HepG2 (cell line): ENCODE measurements around the gene AZU1. TPM values are rescaled to one million over a fixed set of nuclear protein-coding genes. Genes with fewer than 3 reads are reported as not detected.

ENCODE experiments used
- BCL3 ChIP-seq: sonication (generic); formaldehyde crosslinking; IDR thresholded peaks from 2 replicates; pipeline ENCODE4 v1.5.1; 2020; ENCODE audit warnings: mild to moderate bottlenecking, missing genetic modification reagents, moderate library complexity
- CHD2 ChIP-seq: IDR thresholded peaks from 2 replicates; pipeline ENCODE4 v1.6.1; 2011; ENCODE audit warnings: low read depth, low read length, improper control_type of control experiment
- FOSL1 ChIP-seq: sonication (generic); formaldehyde crosslinking; IDR thresholded peaks from 2 replicates; pipeline ENCODE4 v1.9.0; 2021; ENCODE audit warnings: missing genetic modification reagents, borderline replicate concordance
- FOXA1 ChIP-seq, 2 experiments: fragments of 450-650 bp in 1 of 2; sonication (generic) in 1 of 2; formaldehyde crosslinking in 1 of 2; IDR thresholded peaks; 2 replicates each; pipeline versions ENCODE4 v1.4.0 to v1.6.1; 2016 to 2020; ENCODE audit warnings: missing genetic modification reagents in 1 of 2
- FOXC1 ChIP-seq: sonication (generic); formaldehyde crosslinking; IDR thresholded peaks from 2 replicates; pipeline ENCODE4 v1.8.0; 2022; ENCODE audit warnings: mild to moderate bottlenecking, missing genetic modification reagents, borderline replicate concordance
- FOXJ3 ChIP-seq: sonication (generic); formaldehyde crosslinking; IDR thresholded peaks from 2 replicates; pipeline ENCODE4 v1.4.0; 2020; ENCODE audit warnings: missing genetic modification reagents, mild to moderate bottlenecking, borderline replicate concordance
- GMEB2 ChIP-seq: IDR thresholded peaks from 2 replicates; pipeline ENCODE4 v1.6.1; 2016; ENCODE audit warnings: missing biosample characterization, missing genetic modification reagents, low read depth
- LCORL ChIP-seq, 2 experiments: fragments of 450-650 bp in 1 of 2; sonication (generic) in 1 of 2; formaldehyde crosslinking in 1 of 2; IDR thresholded peaks; 2 replicates each; pipeline versions ENCODE4 v1.5.0 to v1.6.1; 2017 to 2020; ENCODE audit warnings: antibody characterized with exemption in 1 of 2, missing genetic modification reagents in 1 of 2
- LRRFIP1 ChIP-seq: sonication (generic); formaldehyde crosslinking; conservative IDR thresholded peaks from 2 replicates; pipeline ENCODE4 v1.4.0; 2020; ENCODE audit warnings: missing genetic modification reagents
- MBNL3 ChIP-seq: fragments of 250-450 bp; sonication (Bioruptor Pico); conservative IDR thresholded peaks from 2 replicates; pipeline ENCODE4 v1.8.0; 2022; ENCODE audit warnings: mild to moderate bottlenecking, inconsistent platforms
- MTA3 ChIP-seq: sonication (generic); formaldehyde crosslinking; IDR thresholded peaks from 2 replicates; pipeline ENCODE4 v1.4.0; 2020; ENCODE audit warnings: missing genetic modification reagents
- NFE2L1 ChIP-seq: sonication (generic); formaldehyde crosslinking; IDR thresholded peaks from 2 replicates; pipeline ENCODE4 v1.4.0; 2020; ENCODE audit warnings: missing genetic modification reagents, mild to moderate bottlenecking, borderline replicate concordance
- TEF ChIP-seq: sonication (generic); formaldehyde crosslinking; IDR thresholded peaks from 2 replicates; pipeline ENCODE4 v1.5.0; 2020; ENCODE audit warnings: missing genetic modification reagents
- TFE3 ChIP-seq: IDR thresholded peaks from 2 replicates; pipeline ENCODE4 v1.6.1; 2016
- THAP11 ChIP-seq: IDR thresholded peaks from 2 replicates; pipeline ENCODE4 v1.6.1; 2016; ENCODE audit warnings: missing biosample characterization, missing genetic modification reagents
- ZBTB1 ChIP-seq: sonication (generic); formaldehyde crosslinking; IDR thresholded peaks from 2 replicates; pipeline ENCODE4 v1.4.0; 2020; ENCODE audit warnings: missing genetic modification reagents, borderline replicate concordance
- ZNF431 ChIP-seq: sonication (generic); formaldehyde crosslinking; IDR thresholded peaks from 2 replicates; pipeline ENCODE4 v1.9.0; 2022; ENCODE audit warnings: missing genetic modification reagents, low read depth, mild to moderate bottlenecking, borderline replicate concordance
- ZNF670 ChIP-seq: sonication (generic); formaldehyde crosslinking; IDR thresholded peaks from 2 replicates; pipeline ENCODE4 v1.8.0; 2022; ENCODE audit warnings: mild to moderate bottlenecking, missing genetic modification reagents, borderline replicate concordance
- ZNF777 ChIP-seq: sonication (generic); formaldehyde crosslinking; IDR thresholded peaks from 2 replicates; pipeline ENCODE4 v1.4.0; 2020; ENCODE audit warnings: missing genetic modification reagents
- ZNF780A ChIP-seq: sonication (generic); formaldehyde crosslinking; IDR thresholded peaks from 2 replicates; pipeline ENCODE4 v1.8.0; 2022; ENCODE audit warnings: mild to moderate bottlenecking, missing genetic modification reagents, moderate library complexity
- ZNF782 ChIP-seq: sonication (generic); formaldehyde crosslinking; IDR thresholded peaks from 2 replicates; pipeline ENCODE4 v1.4.0; 2020; ENCODE audit warnings: missing genetic modification reagents, mild to moderate bottlenecking, borderline replicate concordance
- polyA plus RNA-seq, 8 experiments: library from polyadenylated mRNA; depleted of rRNA in 3 of 8; stranded (reverse) in 7 of 8; unstranded in 1 of 8; fragments of >200 nt; fragmentation: Illumina TruSeq in 4 of 8; extraction: Trizol in 4 of 8; gene quantifications; 2 replicates each; pipeline versions ENCODE4 v1.2.1 to v1.2.3, GENCODE V29; 2011 to 2016; ENCODE audit warnings: low read depth in 4 of 8, missing spikeins in 1 of 8, mixed read lengths in 1 of 8; ENCODE audit not compliant: insufficient read depth in 1 of 8
- total RNA-seq, 5 experiments: library from RNA; depleted of rRNA; stranded (reverse); fragments of >200 nt; fragmentation: Illumina TruSeq; extraction: Trizol; gene quantifications; 2 replicates each; pipeline ENCODE4 v1.2.3, GENCODE V29; 2016; ENCODE audit warnings: low read depth in 1 of 5

AZU1 gene
- total and polyA plus RNA-seq, 2 of the 13 experiments (the other 11 are each of a cell fraction or from before 2014, with no cell fraction given), result not detected

GRCh38 chr19:796692-797527 lies 30.7 kb upstream of the AZU1 start, which contains the start of gene PTBP1 (continued):
- no peak for TF ChIP-seq MBNL3 (CRISPR knock-in tag)
- 0 out of 2 replicates have a peak, but pooled peaks have one; percentile 52 for TF ChIP-seq ZNF777 (CRISPR knock-in tag)
- peak; percentile 80 for TF ChIP-seq LCORL (IDR thresholded peaks at IDR 0.05)
- peak; percentile 95 for TF ChIP-seq LCORL (CRISPR knock-in tag; IDR thresholded peaks at IDR 0.05)
- no peak for TF ChIP-seq FOXJ3 (CRISPR knock-in tag)
- TF ChIP-seq ZNF782 (CRISPR knock-in tag), result no peak
- no peak for TF ChIP-seq BCL3
- TF ChIP-seq MTA3 (CRISPR knock-in tag), result no peak
- no peak for TF ChIP-seq ZBTB1 (CRISPR knock-in tag)
- peak; percentile 92 for TF ChIP-seq TFE3 (CRISPR knock-in tag)
- no peak for TF ChIP-seq ZNF670 (CRISPR knock-in tag)
- TF ChIP-seq THAP11, result peak; percentile 95
- no peak for TF ChIP-seq NFE2L1 (CRISPR knock-in tag)
- no peak for TF ChIP-seq FOXA1 (IDR thresholded peaks at IDR 0.05)
- no peak; the same call in 1 of the 2 replicates for TF ChIP-seq FOXA1 (CRISPR knock-in tag; IDR thresholded peaks at IDR 0.05)
- TF ChIP-seq FOSL1 (CRISPR knock-in tag), result no peak
- peak; percentile 63; the same call in 1 of the 2 replicates for TF ChIP-seq ZNF431
- TF ChIP-seq CHD2, result 0 out of 2 replicates have a peak, but pooled peaks have one; percentile 67
- TF ChIP-seq FOXC1, result peak; percentile 67; the same call in 1 of the 2 replicates
- TF ChIP-seq GMEB2 (CRISPR knock-in tag), result peak; percentile 81
- no peak; the same call in 1 of the 2 replicates for TF ChIP-seq ZNF780A (CRISPR knock-in tag)
- TF ChIP-seq TEF (CRISPR knock-in tag), result no peak; the same call in 1 of the 2 replicates
- no peak for TF ChIP-seq LRRFIP1 (CRISPR knock-in tag)
